HCEC 1CT (cell line): ENCODE data around the gene ERN1.
A peak's percentile ranks its signal among the peaks of the same experiment; 100 is the strongest.

Experiments used
- DNase-seq: peaks from one replicate; pipeline ENCODE4 v3.0.0-alpha.2; 2017

ERN1 gene

GRCh38 chr17:64056269-64057005 is 73.5 kb downstream of the ERN1 start:
- no peak for DNase-seq

GRCh38 chr17:64055183-64056142 is 74.5 kb downstream of the ERN1 start:
- no peak for DNase-seq

GRCh38 chr17:64054304-64054703 is 75.6 kb downstream of the ERN1 start:
- DNase-seq = no peak

- no peak for DNase-seq
Measured at GRCh38 chr17:64053101-64053500, 76.8 kb downstream of the ERN1 start.

GRCh38 chr17:64051153-64051552 is 78.8 kb downstream of the ERN1 start:
- no peak for DNase-seq

- no peak for DNase-seq
Measured at GRCh38 chr17:64048805-64049204, 81.1 kb downstream of the ERN1 start.

GRCh38 chr17:64045176-64045575 is 84.8 kb downstream of the ERN1 start:
- no peak for DNase-seq

GRCh38 chr17:64042700-64043485 is 87.1 kb downstream of the ERN1 start:
- no peak for DNase-seq

GRCh38 chr17:64041912-64042311 is 88.0 kb downstream of the ERN1 start:
- no peak for DNase-seq

- no peak for DNase-seq
Measured at GRCh38 chr17:64040206-64040605, 89.7 kb downstream of the ERN1 start.

- DNase-seq = no peak
Measured at GRCh38 chr17:64039106-64039400, 90.9 kb downstream of the ERN1 start.

GRCh38 chr17:64038331-64039105 is 91.4 kb downstream of the ERN1 start:
- no peak for DNase-seq

- DNase-seq = no peak
Measured at GRCh38 chr17:64037802-64038201, 92.1 kb downstream of the ERN1 start.

GRCh38 chr17:64037180-64037579 is 92.8 kb downstream of the ERN1 start:
- DNase-seq = no peak

- DNase-seq = no peak
Measured at GRCh38 chr17:64036198-64036922, 93.6 kb downstream of the ERN1 start.

GRCh38 chr17:64032081-64032480 is 97.9 kb downstream of the ERN1 start:
- no peak for DNase-seq

GRCh38 chr17:64028874-64029464 is 101.0 kb downstream of the ERN1 start:
- DNase-seq = peak; percentile 54

- DNase-seq = peak; percentile 64
Measured at GRCh38 chr17:64025732-64026294, 104.1 kb downstream of the ERN1 start.

GRCh38 chr17:64024781-64025731 is 104.9 kb downstream of the ERN1 start:
- DNase-seq = no peak

GRCh38 chr17:64024215-64024654 is 105.7 kb downstream of the ERN1 start:
- no peak for DNase-seq
